GM18508 (cell line): ENCODE measurements around the gene POLA1.

Experiments used
- ATAC-seq: cut with Tn5 transposase; IDR thresholded peaks from one replicate; pipeline ENCODE4 v1.9.1; 2021; ENCODE audit warnings: moderate number of reproducible peaks; ENCODE audit not compliant: insufficient read depth, unreplicated experiment

POLA1 gene

DNA sequence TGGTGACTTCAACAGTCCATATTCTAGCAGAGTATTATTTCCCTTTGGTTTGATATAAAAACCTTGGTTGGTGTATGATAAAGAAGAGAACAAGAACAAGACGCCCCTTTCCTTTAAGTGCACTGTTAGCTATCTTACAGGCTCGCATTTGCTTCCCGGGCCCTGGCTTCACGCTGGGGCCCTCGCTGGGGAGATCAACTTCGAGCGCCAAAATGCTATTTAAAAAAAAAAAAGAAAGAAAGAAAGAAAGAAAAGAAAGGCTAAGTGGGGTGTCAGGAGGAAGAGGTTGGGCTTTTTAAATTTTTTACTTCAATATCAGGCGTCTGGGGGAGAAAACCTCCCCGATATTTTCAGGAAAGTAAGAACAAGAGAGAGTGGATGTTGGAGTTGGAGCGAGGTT is 310.3 kb downstream of the POLA1 start:
- no peak for ATAC-seq

DNA sequence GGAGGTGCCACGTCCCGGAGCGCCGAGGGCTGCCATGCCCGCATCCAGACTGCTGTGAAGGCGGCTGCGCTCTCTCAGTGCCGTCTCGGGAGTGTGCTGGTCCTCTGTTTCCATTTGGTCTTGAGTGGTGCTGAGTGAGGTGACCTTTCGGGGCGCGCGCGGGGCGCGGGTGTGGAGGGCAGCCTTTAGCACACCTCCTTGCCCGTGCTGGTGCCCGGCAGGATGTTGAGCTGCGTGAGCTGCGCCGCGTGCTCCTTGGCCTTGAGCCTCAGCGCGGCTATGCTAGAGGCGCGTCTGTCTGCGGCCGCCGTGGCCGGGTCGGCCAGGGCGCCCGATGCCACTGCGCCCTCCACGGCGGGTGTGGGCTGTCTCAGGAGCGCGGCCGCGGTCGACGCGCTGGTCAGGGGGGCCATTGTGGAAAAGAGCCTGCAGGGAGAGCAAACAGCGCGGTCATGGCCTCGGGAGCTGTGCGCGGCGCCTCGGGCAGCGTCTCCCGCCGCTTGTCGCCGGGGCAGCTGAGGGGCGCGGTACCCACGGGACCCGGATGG is 310.8 kb downstream of the POLA1 start:
- no peak for ATAC-seq

DNA sequence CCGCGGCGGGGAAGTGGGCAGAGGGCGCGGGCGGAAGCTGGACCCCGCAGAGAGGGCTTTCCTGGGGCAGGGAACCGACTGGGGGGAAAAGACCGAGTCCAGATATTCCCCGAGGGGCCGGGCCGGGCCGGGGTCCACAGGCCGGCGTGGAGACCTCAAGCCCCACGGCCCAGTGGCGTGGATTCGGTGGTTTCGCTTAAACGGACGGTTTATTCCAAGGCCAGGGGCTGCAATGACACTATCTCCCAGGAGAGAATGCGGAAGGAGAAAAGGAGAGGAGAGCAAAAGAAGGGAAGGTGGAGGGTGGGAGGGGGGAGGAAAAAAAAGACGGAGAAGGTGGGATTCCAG is 311.3 kb downstream of the POLA1 start:
- ATAC-seq = no peak

DNA sequence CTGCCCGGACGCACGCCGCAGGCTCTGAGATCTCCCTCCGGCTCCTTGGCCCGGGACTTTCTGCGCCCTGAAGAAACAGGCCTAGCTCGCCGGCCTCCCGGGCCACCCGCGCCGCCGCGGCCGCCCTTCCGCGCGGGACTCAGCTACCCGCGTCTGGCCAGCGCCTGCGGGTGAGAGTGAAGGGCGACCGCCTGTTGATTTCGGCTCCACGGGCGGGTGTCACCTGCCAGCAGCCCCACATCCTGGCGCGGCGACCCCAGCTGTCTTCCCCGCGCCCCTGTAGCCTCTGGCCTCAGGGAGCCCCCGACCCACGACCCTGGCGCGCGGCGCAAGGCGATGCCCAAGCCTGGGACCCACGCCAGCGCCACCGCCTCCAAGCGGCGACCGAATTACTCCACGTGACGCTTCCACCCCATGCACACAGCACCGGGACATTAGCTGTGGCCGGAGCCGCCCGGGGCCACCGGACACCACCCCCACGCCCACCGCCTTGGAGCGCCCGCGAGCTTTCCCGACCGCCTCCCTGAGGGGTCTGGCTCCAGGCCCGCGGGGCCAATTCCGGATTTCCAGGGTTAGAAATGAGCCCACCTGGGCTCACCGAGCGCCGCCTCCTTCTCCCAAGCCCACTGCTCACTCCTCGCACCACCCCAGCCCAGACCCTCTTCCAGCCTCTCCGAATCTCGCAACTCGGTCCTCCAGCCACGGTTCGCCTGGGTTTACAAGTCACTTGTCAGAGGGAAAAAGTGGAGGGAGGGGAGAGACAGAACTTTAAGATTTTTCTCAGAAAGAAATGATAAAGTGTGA is 311.9 kb downstream of the POLA1 start:
- ATAC-seq = no peak

DNA sequence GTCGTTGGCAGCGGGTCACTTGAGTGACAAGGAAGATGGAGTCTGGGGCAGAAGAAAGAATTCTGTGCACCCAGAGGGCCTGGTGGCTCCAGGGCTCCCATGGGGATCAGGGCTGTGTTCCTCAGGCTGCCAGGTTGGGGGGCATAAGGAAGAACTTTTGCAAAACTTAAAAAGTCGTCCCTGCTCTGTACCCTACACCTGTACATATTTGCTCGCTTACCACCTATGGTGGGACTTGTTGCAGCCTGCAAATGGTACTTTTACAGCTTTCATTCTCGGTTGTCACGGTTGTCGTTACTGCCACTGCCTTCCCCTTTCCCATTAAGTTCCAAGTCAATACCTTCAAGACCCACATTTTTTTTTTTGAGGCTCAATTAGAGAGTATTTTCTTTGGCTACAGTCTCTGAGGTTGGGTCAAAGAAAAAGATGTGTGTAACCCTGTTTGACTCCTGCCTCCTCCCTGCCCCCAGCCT is 312.9 kb downstream of the POLA1 start:
- no peak for ATAC-seq

DNA sequence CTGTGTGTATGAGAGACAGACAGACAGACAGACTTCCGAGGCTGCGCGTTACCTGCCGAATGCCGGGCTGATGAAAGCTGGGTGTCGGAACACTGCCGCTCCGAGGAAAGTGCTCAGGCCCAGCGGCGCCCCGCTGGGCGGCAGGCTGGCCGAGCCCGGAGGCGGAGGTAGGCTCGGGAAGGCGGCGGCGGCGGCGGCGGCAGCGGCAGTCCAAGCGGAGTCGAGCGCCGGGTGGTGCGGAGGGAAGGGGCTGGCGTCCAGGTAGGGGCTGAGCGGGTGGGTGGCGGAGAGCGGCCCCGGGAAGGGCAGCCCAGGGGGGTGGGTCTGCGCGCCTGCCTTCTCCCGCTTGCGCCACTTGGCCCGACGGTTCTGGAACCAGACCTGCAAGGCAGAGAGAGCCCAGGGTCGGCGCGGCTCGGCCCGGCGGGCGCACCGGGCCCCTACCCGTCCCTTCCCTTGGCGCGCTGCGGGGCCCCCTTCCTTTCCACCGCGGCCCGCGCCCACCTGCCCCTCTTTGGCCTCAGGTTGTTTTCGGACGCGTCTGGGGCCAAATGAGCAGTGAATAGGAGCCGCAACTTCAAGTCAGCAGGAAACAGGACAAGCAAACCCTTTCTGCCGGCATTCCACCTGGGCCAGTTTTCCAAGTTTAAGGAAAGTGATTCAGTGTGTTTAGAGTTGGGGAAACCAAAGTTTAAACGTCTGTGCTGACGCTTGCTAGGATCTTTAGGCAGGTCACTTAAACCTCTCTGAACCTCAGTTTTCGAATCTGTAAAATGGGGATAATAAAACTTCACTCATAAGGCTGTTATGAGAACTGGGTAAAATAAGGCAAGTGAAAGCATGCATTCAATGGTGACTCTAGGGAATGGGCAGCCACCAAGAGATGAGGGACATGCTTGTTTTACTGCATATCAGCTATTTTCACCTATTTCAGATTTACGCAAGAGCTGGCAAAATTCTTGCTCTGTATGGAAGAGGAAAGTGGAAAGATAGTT is 313.6 kb downstream of the POLA1 start:
- no peak for ATAC-seq

DNA sequence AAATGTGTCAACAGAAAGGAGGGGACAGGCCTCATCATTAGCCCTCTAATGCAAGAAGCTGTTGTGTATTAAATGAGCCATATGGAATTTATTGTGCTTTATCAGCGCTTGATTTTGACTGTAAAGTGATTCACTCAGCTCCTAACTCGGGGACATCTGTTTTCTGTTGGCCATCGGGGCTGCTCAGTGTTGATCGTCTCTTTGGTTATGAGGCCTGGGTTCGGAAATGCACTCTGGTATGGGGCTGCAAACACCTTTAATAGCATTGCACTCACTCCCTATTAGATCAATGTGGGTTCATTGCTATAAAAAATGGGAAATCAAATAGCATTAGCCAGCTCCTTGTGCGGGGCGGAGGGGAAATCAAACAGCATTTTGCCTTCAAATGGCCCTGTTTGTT is 315.7 kb downstream of the POLA1 start:
- no peak for ATAC-seq

DNA sequence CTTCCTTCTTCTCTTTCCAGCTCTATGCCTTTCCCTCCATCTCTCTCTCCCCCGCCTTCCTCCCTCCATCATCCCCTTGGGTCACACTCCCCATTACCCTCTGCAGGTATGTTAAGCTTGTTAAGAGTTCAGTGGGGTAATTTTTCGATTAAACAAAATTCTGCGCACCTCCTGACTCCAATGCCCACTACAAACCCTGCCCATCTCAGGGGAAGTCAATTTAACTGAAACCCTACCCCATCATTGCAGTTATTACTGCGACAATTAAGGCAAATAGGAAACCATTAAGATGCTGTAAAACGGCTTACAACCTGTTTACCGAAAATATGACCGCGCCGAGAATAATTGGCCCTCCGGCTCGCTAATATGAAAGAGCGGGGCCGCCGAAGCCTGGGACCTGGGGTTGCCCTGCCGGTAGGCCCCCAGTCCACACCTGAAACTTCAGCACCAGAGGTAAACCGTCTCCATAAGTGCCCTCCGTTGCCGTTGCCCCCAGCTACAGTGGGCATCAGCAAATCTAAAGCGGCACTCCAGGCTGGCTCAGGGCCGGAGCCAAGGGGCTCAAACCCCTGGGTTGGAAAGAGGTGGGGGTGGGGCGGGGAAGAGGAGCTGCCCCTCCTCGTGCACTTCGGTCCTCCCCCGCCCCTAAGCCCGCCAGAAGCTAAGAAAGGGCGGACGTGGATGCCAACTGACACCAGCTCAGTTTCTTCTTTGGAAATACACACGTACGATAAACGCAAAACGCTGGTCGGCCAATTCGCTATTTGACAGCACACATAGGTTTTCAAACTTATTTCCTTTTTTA is 317.3 kb downstream of the POLA1 start:
- no peak for ATAC-seq

DNA sequence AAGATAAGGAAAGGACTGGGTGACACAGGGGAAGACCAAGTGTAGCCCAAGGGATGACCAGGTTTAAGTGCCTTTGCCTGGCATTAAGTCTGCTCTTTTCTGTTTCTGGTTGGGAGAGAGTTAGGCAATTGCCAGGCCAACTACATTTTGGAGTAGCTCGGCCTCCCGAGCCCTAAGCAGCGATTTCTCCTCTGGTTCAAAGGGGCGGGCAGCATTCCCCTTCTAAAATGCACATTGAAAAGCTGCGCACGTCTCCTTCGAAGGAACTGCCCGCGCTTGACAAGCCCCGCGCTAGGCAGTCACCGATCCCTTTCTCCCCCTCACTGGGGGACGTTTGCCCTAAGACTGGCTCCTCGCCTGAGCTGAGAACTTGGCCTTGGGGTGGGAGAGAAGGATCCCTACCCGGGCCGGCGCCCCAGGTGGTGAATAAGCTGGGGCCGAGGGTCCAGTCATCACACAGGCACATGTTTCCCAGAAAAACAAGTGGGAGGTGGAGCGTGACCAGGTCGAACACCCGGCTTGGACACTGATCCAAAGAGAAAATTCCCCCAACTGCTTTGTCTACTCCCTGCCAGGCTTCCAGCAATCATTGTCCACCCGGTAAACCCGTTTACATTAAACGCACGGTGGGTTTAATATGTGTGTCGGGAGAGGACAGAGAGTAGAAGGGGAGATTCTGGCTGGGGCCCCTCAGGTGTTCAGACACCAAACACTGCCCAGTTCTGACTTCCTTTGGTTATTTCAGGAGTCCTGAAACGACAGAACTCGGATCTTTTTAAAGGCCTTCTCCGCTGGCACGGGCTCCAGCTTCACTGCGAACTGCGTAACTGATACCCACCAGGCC is 318.1 kb downstream of the POLA1 start:
- ATAC-seq = no peak

DNA sequence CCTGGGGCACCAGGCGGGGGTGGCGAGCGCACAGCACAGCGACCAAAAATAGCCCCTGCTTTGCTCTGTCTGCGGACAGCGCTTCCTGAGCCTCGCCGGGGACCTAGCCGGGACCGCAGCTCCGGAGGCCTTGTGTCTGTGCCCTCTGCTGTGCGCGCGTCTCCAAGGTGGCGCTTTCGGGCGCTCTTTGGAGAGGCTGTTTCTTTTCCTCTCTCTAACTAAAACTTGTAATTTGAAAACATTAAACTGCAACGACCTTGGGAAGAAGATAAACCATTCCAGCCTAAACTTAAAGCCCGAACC is 318.7 kb downstream of the POLA1 start:
- no peak for ATAC-seq

DNA sequence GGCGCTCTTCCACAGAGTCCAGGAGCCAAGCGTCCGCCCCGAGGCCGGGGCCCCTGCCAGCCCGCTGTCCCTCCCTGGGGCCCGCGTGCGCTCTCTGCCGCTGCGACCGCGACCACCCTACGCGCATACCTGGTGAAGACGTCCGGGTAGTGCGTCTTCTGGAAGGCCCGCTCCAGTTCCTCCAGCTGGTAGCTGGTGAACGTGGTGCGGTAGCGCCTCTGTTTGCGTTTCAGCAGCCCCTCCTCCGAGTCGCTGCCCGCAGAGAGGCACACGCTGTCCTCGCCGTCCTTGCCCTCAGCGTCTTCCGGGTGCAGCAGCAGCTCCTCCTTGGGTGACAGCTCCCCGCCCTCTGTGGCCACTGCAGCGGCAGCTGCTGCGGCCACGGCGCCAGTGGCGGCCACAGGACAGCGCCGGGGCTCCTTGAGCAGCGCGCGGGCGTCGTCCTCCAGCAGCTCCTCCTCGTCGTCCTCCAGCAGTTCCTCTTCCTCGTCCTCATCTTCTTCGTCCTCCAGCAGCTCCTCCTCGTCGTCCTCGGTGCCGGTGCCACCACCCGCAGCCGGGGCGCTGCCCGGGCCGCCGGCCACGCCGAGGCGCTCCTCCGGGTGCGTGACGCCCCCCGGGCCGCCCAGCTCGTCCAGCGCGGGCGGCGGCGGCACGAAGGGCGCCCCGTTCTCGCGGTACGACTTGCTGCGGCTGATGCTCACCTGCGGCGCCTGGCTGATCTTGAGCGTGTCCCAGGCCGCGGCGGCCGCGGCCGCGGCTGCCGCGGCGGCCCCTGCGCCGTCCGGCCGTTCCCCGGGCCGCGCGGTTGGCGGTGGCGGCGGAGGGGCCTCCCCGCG is 319.3 kb downstream of the POLA1 start:
- no peak for ATAC-seq

DNA sequence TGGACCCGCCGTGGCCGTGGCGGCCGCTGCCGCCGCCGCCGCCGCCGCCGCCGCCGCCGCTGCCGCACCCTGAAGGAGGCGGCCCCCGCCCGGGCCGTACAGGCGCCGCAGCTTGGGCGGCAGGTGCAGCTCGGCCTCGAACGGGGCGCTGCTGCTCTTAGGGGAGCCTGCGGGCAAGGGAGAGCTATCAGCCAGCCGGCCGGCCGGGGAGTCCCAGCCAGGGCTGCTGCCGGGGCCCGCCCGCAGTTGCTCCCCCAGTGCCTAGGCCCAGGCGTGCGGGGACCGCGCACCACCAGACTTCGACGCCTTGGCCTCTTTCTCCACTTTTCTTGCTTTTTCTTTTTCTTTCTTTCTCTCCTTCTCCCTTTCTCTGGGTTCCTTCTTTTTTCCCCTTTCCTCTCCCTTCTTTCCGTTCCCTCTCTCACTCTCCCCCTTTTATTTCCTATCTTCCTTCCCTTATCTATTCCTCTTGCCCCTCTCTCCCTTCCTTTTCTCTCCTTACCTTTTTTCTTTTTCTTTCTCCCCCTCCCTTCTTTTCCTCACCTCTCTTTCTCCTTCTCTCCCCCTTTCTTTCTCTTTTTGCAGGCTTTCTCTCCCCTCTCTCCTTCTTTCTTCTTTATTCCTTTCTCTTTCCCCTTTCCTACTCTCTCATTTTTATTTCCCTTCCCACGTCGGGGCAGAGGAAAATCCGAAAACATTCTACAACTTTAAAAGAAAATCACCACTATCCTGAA is 320.1 kb downstream of the POLA1 start:
- no peak for ATAC-seq

DNA sequence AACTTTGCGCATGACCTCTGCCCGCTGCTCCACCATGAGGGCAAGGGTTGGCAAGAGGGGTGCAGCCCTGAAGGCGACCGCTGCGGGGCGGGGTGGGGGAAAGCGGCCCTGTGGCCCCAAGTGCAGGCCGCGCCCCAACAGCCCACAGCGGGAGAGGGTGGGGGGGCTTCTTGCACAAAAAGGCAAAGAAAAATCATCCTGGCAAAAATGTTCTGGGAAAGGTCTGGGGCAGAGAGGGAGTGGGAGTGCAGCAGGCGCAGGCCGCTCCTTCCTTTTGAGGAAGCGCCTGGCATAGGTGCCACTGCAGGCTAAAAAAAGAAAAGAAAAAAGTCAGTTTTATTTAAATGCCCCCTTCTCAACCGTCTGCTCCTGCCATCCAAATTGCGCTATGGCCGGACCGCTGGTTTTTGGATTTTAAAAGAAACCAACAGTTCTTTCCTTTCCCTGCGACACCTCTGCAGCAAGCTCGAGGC is 320.7 kb downstream of the POLA1 start:
- ATAC-seq = no peak

DNA sequence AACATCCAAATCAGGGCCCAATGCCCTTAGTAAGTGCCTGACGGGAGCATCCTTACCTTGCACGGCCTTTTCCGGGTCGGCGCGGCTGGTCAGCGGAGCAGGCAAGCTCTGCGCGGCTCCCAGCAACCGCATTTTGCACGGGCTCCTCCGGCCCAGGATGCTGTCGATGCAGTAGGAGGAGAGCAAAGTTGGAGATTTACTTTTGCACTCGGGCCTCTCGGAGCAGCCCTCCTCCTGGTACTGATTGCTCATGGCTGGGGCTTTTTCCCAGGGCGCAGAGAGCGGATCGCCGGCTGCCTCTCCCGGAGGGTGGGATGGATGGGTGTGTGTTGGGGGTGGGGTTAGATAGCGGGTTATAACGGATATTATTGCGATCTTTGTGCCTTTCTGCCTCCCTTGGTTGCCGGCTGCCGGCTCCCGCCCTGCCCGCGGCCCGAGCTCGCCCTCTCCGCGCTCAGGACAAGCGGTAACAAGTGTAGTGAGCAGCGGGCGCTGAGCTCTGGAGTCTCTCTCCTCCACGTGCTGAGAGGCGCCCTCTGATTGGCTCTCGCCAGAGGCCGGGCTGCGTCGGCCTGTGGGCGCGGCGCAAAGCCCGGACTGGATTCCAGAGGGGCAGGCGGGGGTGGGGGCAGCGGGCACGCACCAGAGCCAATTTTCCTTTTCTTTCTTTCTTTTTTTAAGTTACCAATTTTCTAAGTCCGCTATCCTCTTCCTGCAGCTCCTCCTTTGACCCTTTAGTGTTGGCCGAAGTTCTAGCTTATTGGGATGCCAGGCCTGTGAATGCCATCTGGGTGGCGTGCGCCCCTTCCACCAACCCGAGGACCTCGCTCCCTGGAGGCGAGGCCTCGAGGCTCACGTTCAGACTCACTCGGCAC is 322.0 kb downstream of the POLA1 start, which contains the start of gene ARX:
Gene ARX, minus strand, starts transcription at position 480 of the 875 bp plus-strand sequence. Its CDS starts 228 bp downstream, at position 252.
- no peak for ATAC-seq

DNA sequence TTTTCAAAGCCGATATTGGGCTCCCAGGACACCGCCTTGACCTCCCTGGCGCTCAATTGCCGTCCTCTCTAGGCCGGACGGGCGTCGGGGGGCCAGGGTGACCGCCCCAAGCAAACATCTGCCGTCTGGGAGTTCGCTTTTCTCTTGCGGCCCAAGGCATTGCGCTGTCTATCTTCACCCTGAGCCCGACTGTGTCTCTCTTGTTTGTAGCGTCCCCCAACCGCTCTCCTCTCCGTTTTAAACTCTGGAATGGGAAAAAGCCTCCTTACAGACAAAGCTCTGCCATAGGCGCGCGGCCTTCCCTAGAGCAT is 322.6 kb downstream of the POLA1 start:
- no peak for ATAC-seq

DNA sequence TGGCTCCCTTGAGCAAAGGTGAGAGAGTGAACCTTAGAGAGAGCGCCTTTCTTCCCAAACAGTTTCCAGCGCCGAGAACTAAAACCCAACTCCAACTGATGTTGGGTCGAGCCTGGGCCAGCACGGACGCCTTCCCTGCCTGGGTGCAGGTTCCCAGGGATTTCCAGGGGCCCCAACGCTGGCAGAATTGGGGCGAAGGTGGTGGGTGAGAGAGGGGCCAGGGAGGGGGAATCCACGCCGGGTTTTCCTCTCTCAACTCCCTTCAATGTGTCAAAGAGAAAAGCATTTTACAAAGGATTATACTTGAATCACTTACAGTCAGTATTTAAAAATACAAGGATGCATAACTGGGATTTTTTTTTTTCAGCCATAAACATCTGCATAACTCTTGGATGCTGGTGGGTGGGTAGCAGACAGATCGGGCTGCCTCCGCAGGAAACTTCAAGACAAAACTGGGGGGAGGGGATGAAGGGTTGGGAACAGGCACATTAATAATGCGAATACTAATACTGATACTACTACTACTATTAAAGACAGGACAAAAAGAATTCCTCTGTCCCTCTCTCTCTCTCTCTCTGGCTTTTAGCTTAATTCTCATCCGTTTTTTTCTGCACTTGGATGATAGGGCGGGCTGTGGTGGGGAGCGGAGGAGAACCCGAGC is 323.4 kb downstream of the POLA1 start:
- no peak for ATAC-seq
